Adrenal gland (tissue), 12 donors: ENCODE measurements around the gene IFITM5. TPM values are rescaled to one million over a fixed set of nuclear protein-coding genes. Genes with fewer than 3 reads are reported as not detected.

Experiments
- DNase-seq, 7 donors: peaks; one replicate each; pipeline ENCODE4 v3.0.0-alpha.2; 2019 to 2020
- H3K27ac ChIP-seq, 5 donors: fragments of 200-600 bp; sonication (generic) in 4 of 5; 1 replicate in 3 of 5; 2 replicates in 2 of 5; pipeline versions ENCODE4 v1.5.1 to v1.8.0; 2016 to 2020; ENCODE audit warnings: mild to moderate bottlenecking in 1 of 5
- H3K27me3 ChIP-seq: fragments of 200-600 bp; 2 replicates; pipeline ENCODE4 v1.8.0; 2021
- H3K36me3 ChIP-seq, 2 donors: fragments of 200-600 bp; replicated peaks in 1 of 2; 1 replicate in 1 of 2; 2 replicates in 1 of 2; pipeline versions ENCODE4 v1.5.1 to v1.8.0; 2018 to 2022
- H3K4me1 ChIP-seq, 2 donors: fragments of 200-600 bp; replicated peaks in 1 of 2; 1 replicate in 1 of 2; 2 replicates in 1 of 2; pipeline versions ENCODE4 v1.5.1 to v1.8.0; 2018 to 2021
- H3K4me3 ChIP-seq, 4 donors: fragments of 200-600 bp; sonication (generic) in 3 of 4; one replicate each; pipeline ENCODE4 v1.5.1; 2016 to 2018
- H3K9me3 ChIP-seq, 3 donors: fragments of 200-600 bp; sonication (generic) in 1 of 3; replicated peaks in 1 of 3; 1 replicate in 2 of 3; 2 replicates in 1 of 3; pipeline versions ENCODE4 v1.5.1 to v1.8.0; 2016 to 2021
- CTCF ChIP-seq, 6 experiments: fragments of 450-650 bp in 4 of 6; fragments of 200-600 bp in 2 of 6; sonication (generic) in 1 of 6; IDR thresholded peaks; 1 replicate in 5 of 6; 2 replicates in 1 of 6; pipeline versions ENCODE4 v1.5.1 to v1.8.0; 2016 to 2021; ENCODE audit warnings: antibody characterized with exemption in 6 of 6, mild to moderate bottlenecking in 2 of 6, moderate library complexity in 1 of 6
- POLR2A ChIP-seq, 2 donors: fragments of 450-650 bp; IDR thresholded peaks; one replicate each; pipeline ENCODE4 v1.6.1; 2017; ENCODE audit warnings: antibody characterized with exemption in 2 of 2, mild to moderate bottlenecking in 2 of 2, moderate library complexity in 1 of 2
- WGBS, 4 donors: extraction: QIAGEN DNeasy Blood & Tissue Kit in 2 of 4; methylation state at CpG; one replicate each; pipeline versions ENCODE4 v1.1.5 to v1.1.7; 2013 to 2017; 5-methylcytosine and 5-hydroxymethylcytosine counted together
- intact Hi-C, 2 donors: fragments of 100-400 bp; cut with DNase I; formaldehyde crosslinking; loops; one replicate each; pipeline versions ENCODE4 v1.14.1 to v1.15.0; 2022 to 2023
- polyA plus RNA-seq, 3 donors: library from polyadenylated mRNA; stranded (reverse); fragments of 200-250 nt in 2 of 3; fragments of 350-450 nt in 1 of 3; fragmentation: Illumina TruSeq in 1 of 3; extraction: RNeasy Lipid Tissue Mini Kit (QIAGEN cat#74804) in 1 of 3; gene quantifications; one replicate each; pipeline ENCODE4 v1.2.3, GENCODE V29; 2013 to 2014
- total RNA-seq, 9 donors: library from RNA; depleted of rRNA in 4 of 9; stranded (reverse); fragments of >200 nt in 4 of 9; fragments of 120-200 nt in 1 of 9; fragmentation: NEBNext Ultra II Directional in 1 of 9; extraction: Animal tissue kit (Norgen Biotek cat#: 25700) in 1 of 9; gene quantifications; one replicate each; pipeline versions ENCODE4 v1.1.0 to v1.2.4, GENCODE V29; 2013 to 2023
- donor health status: healthy with polysubstance abuse.
- donor health status: Bipolar disorder and iron deficiency.
- donor health status: DM: yes; HTN: yes; CAD: no.
- donor health status: DM: no; HTN: no; CAD: no.
- donor health status: DM: no; HTN: no; CAD: no.
- donor health status: DM: yes; HTN: yes; CAD: no.

IFITM5 gene
- total and polyA plus RNA-seq, 12 donors, result not detected

DNA sequence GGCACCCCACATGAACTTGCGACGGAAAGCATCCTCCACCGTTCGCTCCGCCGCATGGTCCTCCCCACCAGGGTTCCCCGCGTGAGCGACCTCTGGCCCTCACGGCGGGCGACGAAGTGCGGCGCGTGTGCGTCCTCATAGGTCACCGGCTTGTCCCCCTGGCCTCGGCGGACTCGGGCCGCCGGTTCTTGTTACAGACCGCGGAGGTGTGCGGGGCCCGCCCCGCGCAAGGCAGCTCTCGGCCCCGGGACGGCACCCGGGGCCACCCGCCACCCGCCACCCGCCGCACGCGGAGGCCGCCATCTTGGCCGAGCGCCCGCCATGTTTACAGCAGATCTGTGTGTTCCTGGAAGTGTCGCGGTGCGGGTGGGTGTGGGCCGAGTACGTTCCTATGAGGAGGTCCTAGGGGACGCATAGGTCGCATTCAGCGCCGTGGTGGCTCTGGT, 4.8 kb upstream of the IFITM5 start:
- intact Hi-C loops, result no loop called here
- 72 to 90% (median 76%) methylated on average over 4 to 52 of the region's 52 CpGs for WGBS, 4 donors
- no peak overlapping the region for H3K4me3 ChIP-seq
- TF ChIP-seq POLR2A (IDR thresholded peaks at IDR 0.05) (no peak), CTCF (IDR thresholded peaks at IDR 0.05) (no peak)
- no peaks in the 10 kb centered on the region for H3K36me3 ChIP-seq
- H3K27me3 ChIP-seq, result peaks cover 3% of the 10 kb centered on the region
- no peaks in the 10 kb centered on the region for H3K9me3 ChIP-seq
- no peak for DNase-seq
- H3K4me1 ChIP-seq, result peaks cover 0 to 5% of the 10 kb centered on the region in 2 donors
- H3K27ac ChIP-seq, result no peak overlapping the region

GRCh38 chr11:303363-303762, 4.0 kb upstream of the IFITM5 start:
- 77 to 89% (median 78%) methylated on average over 12 of the region's 12 CpGs for WGBS, 4 donors
- no peaks in the 10 kb centered on the region for H3K9me3 ChIP-seq
- no peaks in the 10 kb centered on the region for H3K36me3 ChIP-seq
- peaks cover 9% of the 10 kb centered on the region for H3K27me3 ChIP-seq
- no peak overlapping the region for H3K4me3 ChIP-seq
- no peak overlapping the region for H3K27ac ChIP-seq
- no peak for DNase-seq
- peaks cover 0 to 5% of the 10 kb centered on the region in 2 donors for H3K4me1 ChIP-seq
- no peak for TF ChIP-seq POLR2A (IDR thresholded peaks at IDR 0.05)
- no peak for TF ChIP-seq CTCF (IDR thresholded peaks at IDR 0.05)
- intact Hi-C loops, result no loop called here

DNA sequence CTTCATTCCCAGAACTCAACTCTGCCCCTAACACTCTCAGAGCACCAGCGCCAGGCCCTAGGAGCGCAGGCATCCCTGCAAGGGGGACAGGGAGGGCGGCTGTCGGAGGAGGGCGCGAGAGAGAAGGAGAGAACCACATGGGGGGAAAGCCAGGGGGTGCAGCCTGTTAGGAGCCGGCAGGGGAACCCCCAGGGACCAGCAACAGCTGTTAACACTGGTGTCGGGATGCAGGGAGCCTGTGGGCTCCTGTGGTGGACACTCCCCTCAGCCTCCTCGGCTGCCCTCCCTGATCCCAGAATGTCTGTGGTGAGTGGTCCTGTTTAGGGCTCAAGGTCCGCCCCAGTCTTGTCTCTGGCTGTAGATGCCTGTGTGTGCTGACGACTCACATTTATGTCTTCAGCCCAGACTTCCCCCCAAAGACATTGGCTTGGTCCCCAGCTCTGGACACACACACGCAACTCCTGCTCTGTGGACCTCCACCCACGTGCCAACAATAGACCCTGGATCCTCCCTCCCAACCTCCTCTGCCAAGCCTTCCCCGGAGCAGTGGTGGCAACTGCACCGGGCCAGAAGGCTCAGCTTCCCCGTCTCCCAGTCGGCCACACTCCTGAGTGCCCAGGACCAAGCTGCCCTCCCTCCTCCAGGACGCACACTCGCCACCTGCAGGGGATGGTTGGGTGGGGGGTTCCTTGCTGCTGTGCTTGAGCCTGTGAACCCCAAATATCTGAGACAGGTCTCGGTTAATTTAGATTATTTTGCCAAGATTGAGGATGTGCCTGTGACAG, 817 bp upstream of the IFITM5 start:
- DNase-seq, result no peak
- WGBS, 4 donors, result 29 to 68% (median 46%) methylated on average over 7 to 20 of the region's 20 CpGs
- no peak overlapping the region for H3K4me3 ChIP-seq

More for the DNA sequence above, 817 bp upstream of the IFITM5 start:
- Histone ChIP-seq H3K27ac (no peak overlapping the region), H3K9me3 (no peaks in the 10 kb centered on the region), H3K4me1 (no peaks in the 10 kb centered on the region), H3K27me3 (peaks cover 9% of the 10 kb centered on the region), H3K36me3 (no peaks in the 10 kb centered on the region)
- TF ChIP-seq CTCF (IDR thresholded peaks at IDR 0.05) (no peak), POLR2A (IDR thresholded peaks at IDR 0.05) (no peak)
- intact Hi-C loops, result loop anchor here (5.0 to 10.0 kb wide), 2 partner anchors 62 to 145 kb away; partner anchors contain the start of gene ANO9 (in 1 of the 2)
